Endothelial cell of umbilical vein (primary cell): ENCODE data around the gene NCKAP5. TPM values are rescaled to one million over a fixed set of nuclear protein-coding genes. Genes with fewer than 3 reads are reported as not detected.

Source experiments
- BruUV-seq: library from RNA; stranded (reverse); fragments of 400-500 nt; replicated peaks from 2 replicates; lab custom pipeline; 2021; lab: Mats Ljungman, UMichigan
- CTCF ChIA-PET: fragments of 300-600, 350-600 bp; sonication (Branson Sonifier 250); formaldehyde crosslinking; loops from one replicate; lab custom pipeline; 2021; ENCODE audit warnings: antibody characterized with exemption, inconsistent platforms; lab: Charles Lee
- POLR2A ChIA-PET: fragments of 300-600, 350-600 bp; sonication (Branson Sonifier 250); formaldehyde crosslinking; loops from one replicate; lab custom pipeline; 2021; ENCODE audit warnings: antibody characterized with exemption, inconsistent platforms; lab: Charles Lee
- DNase-seq: peaks from one replicate; pipeline ENCODE4 v3.0.0-alpha.2; 2011; ENCODE audit warnings: low read depth, low spot score
- FAIRE-seq: peaks from 2 replicates; lab custom pipeline; 2011; peaks lifted over from hg19 to GRCh38; lab: Jason Lieb, UNC
- H2AFZ ChIP-seq: 2 replicates; pipeline ENCODE4 v1.6.0; 2012; ENCODE audit warnings: low read depth, low read length, control low read depth, inconsistent platforms
- H3K27ac ChIP-seq: 2 replicates; pipeline ENCODE4 v1.5.1; 2011; ENCODE audit warnings: low read depth, mild to moderate bottlenecking, control low read depth, low read length, moderate library complexity; ENCODE audit not compliant: insufficient read depth
- H3K27me3 ChIP-seq, 2 experiments: 2 replicates each; pipeline versions ENCODE4 v1.6.0 to v1.6.1; 2011; ENCODE audit warnings: low read length in 2 of 2, mixed read lengths in 1 of 2; ENCODE audit not compliant: control insufficient read depth in 2 of 2, insufficient read depth in 2 of 2
- H3K36me3 ChIP-seq, 2 experiments: 2 replicates in 1 of 2; 3 replicates in 1 of 2; pipeline ENCODE4 v1.5.1; 2011; ENCODE audit warnings: low read length in 2 of 2, mild to moderate bottlenecking in 1 of 2, moderate library complexity in 1 of 2; ENCODE audit not compliant: control insufficient read depth in 2 of 2, insufficient read depth in 2 of 2; ENCODE audit errors: extremely low read depth in 1 of 2
- H3K4me1 ChIP-seq: 3 replicates; pipeline ENCODE4 v1.5.1; 2011; ENCODE audit warnings: mild to moderate bottlenecking, low read length; ENCODE audit not compliant: control insufficient read depth, insufficient read depth; ENCODE audit errors: extremely low read depth
- H3K4me2 ChIP-seq: 2 replicates; pipeline ENCODE4 v1.6.1; 2011; ENCODE audit warnings: low read length, control low read depth, mixed read lengths; ENCODE audit not compliant: insufficient read depth
- H3K4me3 ChIP-seq, 3 experiments: fragments of 200-600 bp in 1 of 3; sonication (generic), shearing (Covaris generic) in 1 of 3; replicated peaks in 1 of 3; 2 replicates each; pipeline ENCODE4 v1.5.1; 2011 to 2016; ENCODE audit warnings: control low read depth in 3 of 3, low read length in 3 of 3, mild to moderate bottlenecking in 2 of 3, inconsistent platforms in 1 of 3, low read depth in 1 of 3, moderate library complexity in 1 of 3; ENCODE audit not compliant: insufficient read depth in 1 of 3
- H3K79me2 ChIP-seq: 2 replicates; pipeline ENCODE4 v1.6.0; 2012; ENCODE audit warnings: low read length, inconsistent platforms; ENCODE audit not compliant: control insufficient read depth, insufficient read depth
- H3K9ac ChIP-seq: replicated peaks from 2 replicates; pipeline ENCODE3; 2011; ENCODE audit warnings: low read length, control low read depth; ENCODE audit not compliant: insufficient read depth; ENCODE audit errors: extremely low read depth
- H3K9me1 ChIP-seq: replicated peaks from 3 replicates; pipeline ENCODE4 v1.6.0; 2011; ENCODE audit warnings: mild to moderate bottlenecking, low read length; ENCODE audit not compliant: control insufficient read depth, insufficient read depth; ENCODE audit errors: extremely low read depth
- H3K9me3 ChIP-seq: replicated peaks from 2 replicates; pipeline ENCODE4 v1.5.1; 2012; ENCODE audit warnings: low read length, inconsistent platforms; ENCODE audit not compliant: control insufficient read depth, insufficient read depth
- H4K20me1 ChIP-seq: replicated peaks from 2 replicates; pipeline ENCODE3; 2011; ENCODE audit warnings: mild to moderate bottlenecking, low read length; ENCODE audit not compliant: control insufficient read depth, insufficient read depth; ENCODE audit errors: extremely low read depth
- EZH2 ChIP-seq: IDR thresholded peaks from 2 replicates; pipeline ENCODE4 v1.6.1; 2012; ENCODE audit warnings: borderline replicate concordance, low read depth, mild to moderate bottlenecking, moderate library complexity, low read length, inconsistent platforms; ENCODE audit not compliant: severe bottlenecking
- FOS ChIP-seq: IDR thresholded peaks from 2 replicates; pipeline ENCODE4 v1.6.1; 2011; ENCODE audit warnings: mild to moderate bottlenecking, low read length, moderate library complexity, borderline replicate concordance; ENCODE audit not compliant: insufficient read depth
- GATA2 ChIP-seq: IDR thresholded peaks from 2 replicates; pipeline ENCODE4 v1.7.0; 2011; ENCODE audit warnings: low read depth, mild to moderate bottlenecking, moderate library complexity, mixed read lengths, low read length; ENCODE audit not compliant: insufficient read length, insufficient read depth
- JUN ChIP-seq: IDR thresholded peaks from 2 replicates; pipeline ENCODE4 v1.6.1; 2011; ENCODE audit warnings: borderline replicate concordance, low read depth; ENCODE audit not compliant: insufficient read length, insufficient read depth
- MYC ChIP-seq: IDR thresholded peaks from one replicate; pipeline ENCODE4 v1.6.1; 2011; ENCODE audit warnings: mild to moderate bottlenecking, low read depth, low read length
- POLR2A ChIP-seq: IDR thresholded peaks from 2 replicates; pipeline ENCODE4 v1.6.1; 2012; ENCODE audit warnings: low read depth, mild to moderate bottlenecking, control low read depth, low read length
- POLR2AphosphoS5 ChIP-seq: IDR thresholded peaks from 2 replicates; pipeline ENCODE4 v1.6.1; 2012; ENCODE audit warnings: low read depth, mild to moderate bottlenecking, control low read depth, low read length, moderate library complexity; ENCODE audit not compliant: insufficient read depth
- dilution Hi-C: fragments of 300-500 bp; cut with MboI; formaldehyde crosslinking; loops from one replicate; pipeline ENCODE4 v1.15.0; 2019; ENCODE audit warnings: low sequenced_read_pairs; ENCODE audit not compliant: extremely low pct_ligation_motif_present
- intact Hi-C: fragments of 100-400 bp; cut with micrococcal nuclease; formaldehyde crosslinking; loops from one replicate; pipeline ENCODE4 v1.10.0; 2022
- polyA plus RNA-seq, 4 experiments: library from polyadenylated mRNA; depleted of rRNA in 3 of 4; stranded (reverse) in 3 of 4; unstranded in 1 of 4; fragments of >200 nt; gene quantifications; 2 replicates each; pipeline versions ENCODE4 v1.2.1 to v1.2.3, GENCODE V29; 2011 to 2012; ENCODE audit warnings: missing spikeins in 1 of 4
- total RNA-seq: library from RNA; stranded (reverse); gene quantifications from 2 replicates; pipeline ENCODE4 v1.2.3, GENCODE V29; 2021
- TF ChIP-seq, protein P1 (sequence below), 2 donors: IDR thresholded peaks; 1 replicate in 1 of 2; 2 replicates in 1 of 2; pipeline ENCODE4 v1.5.1; 2011; ENCODE audit warnings: low read length in 2 of 2, mild to moderate bottlenecking in 2 of 2, moderate library complexity in 2 of 2, control low read depth in 1 of 2, inconsistent platforms in 1 of 2, low read depth in 1 of 2; ENCODE audit not compliant: insufficient read depth in 1 of 2; ENCODE audit errors: extremely low read depth in 1 of 2
- TF ChIP-seq, protein P2 (sequence below): IDR thresholded peaks from 2 replicates; pipeline ENCODE4 v1.6.1; 2011; ENCODE audit not compliant: insufficient read depth, insufficient read length

The NCKAP5 gene
- total and polyA plus RNA-seq, 2 donors (not counting 3 experiments of a cell fraction or from before 2014, with no cell fraction given) = 0.47 to 3.3 TPM

DNA sequence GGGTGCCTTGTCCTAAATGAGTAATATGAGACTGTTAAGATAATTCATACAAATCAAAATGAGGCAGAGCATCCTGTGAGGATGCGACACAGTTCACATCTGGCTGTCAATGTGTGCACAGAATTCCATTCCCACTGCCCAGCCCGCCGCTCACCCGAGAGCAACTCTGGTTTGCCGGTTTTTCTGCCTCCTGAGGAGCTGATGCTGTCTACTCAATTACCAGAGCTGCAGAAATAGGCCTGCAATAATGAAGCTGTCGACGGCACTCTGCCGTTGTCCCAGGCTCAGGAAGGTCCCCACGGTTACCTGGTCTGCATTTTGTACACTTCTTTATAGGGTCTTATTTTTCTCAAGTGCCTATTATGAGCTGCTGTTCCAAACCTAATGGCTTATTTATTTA, 842.5 kb downstream of the NCKAP5 start:
- dilution Hi-C loops = no loop called here
- Histone ChIP-seq H3K9me1 (no peaks in the 10 kb centered on the region), H3K4me3 (no peak overlapping the region), H4K20me1 (no peaks in the 10 kb centered on the region), H2AFZ (no peak overlapping the region), H3K4me2 (no peak overlapping the region), H3K36me3 (no peaks in the 10 kb centered on the region), H3K9ac (no peak overlapping the region), H3K27me3 (no peaks in the 10 kb centered on the region), H3K27ac (no peak overlapping the region), H3K4me1 (no peaks in the 10 kb centered on the region), H3K79me2 (no peaks in the 10 kb centered on the region), H3K9me3 (no peaks in the 10 kb centered on the region)
- intact Hi-C loops = no loop called here
- TF ChIP-seq EZH2 (no peak), JUN (no peak), POLR2A (no peak), GATA2 (no peak), MYC (no peak), POLR2AphosphoS5 (no peak), FOS (no peak)
- TF ChIP-seq, protein P1, sequence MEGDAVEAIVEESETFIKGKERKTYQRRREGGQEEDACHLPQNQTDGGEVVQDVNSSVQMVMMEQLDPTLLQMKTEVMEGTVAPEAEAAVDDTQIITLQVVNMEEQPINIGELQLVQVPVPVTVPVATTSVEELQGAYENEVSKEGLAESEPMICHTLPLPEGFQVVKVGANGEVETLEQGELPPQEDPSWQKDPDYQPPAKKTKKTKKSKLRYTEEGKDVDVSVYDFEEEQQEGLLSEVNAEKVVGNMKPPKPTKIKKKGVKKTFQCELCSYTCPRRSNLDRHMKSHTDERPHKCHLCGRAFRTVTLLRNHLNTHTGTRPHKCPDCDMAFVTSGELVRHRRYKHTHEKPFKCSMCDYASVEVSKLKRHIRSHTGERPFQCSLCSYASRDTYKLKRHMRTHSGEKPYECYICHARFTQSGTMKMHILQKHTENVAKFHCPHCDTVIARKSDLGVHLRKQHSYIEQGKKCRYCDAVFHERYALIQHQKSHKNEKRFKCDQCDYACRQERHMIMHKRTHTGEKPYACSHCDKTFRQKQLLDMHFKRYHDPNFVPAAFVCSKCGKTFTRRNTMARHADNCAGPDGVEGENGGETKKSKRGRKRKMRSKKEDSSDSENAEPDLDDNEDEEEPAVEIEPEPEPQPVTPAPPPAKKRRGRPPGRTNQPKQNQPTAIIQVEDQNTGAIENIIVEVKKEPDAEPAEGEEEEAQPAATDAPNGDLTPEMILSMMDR (IDR thresholded peaks at IDR 0.05; ENCODE audit: extremely low read depth in 1 of 2, insufficient read depth in 1 of 2, low read depth in 1 of 2, low read length in 2 of 2) = no peak
- TF ChIP-seq, protein P2, sequence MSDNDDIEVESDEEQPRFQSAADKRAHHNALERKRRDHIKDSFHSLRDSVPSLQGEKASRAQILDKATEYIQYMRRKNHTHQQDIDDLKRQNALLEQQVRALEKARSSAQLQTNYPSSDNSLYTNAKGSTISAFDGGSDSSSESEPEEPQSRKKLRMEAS = no peak
- DNase-seq = no peak
- POLR2A ChIA-PET = no interaction called here
- FAIRE-seq = no peak
- no TSS peak for BruUV-seq
- CTCF ChIA-PET = no interaction called here
